Mononuclear cell (primary cell): ENCODE measurements around the gene KCND2. TPM values are rescaled to one million over a fixed set of nuclear protein-coding genes. Genes with fewer than 3 reads are reported as not detected.

Experiments used
- H3K27me3 ChIP-seq: 2 replicates; pipeline ENCODE4 v1.6.0; 2011; ENCODE audit warnings: low read length, control low read depth; ENCODE audit not compliant: insufficient read depth
- H3K4me1 ChIP-seq: 2 replicates; pipeline ENCODE4 v1.5.1; 2011; ENCODE audit warnings: mild to moderate bottlenecking, low read length, control low read depth; ENCODE audit not compliant: insufficient read depth
- H3K4me3 ChIP-seq: 2 replicates; pipeline ENCODE4 v1.5.1; 2011; ENCODE audit warnings: mild to moderate bottlenecking, low read length, moderate library complexity
- H3K9me3 ChIP-seq: 2 replicates; pipeline ENCODE4 v1.5.1; 2011; ENCODE audit warnings: low read depth, mild to moderate bottlenecking, control low read depth, low read length
- total RNA-seq: library from RNA; depleted of rRNA; stranded (reverse); fragments of >200 nt; gene quantifications from one replicate; pipeline ENCODE4 v1.2.3, GENCODE V29; 2012

The KCND2 gene
- total RNA-seq, 1 donor, result not detected

DNA sequence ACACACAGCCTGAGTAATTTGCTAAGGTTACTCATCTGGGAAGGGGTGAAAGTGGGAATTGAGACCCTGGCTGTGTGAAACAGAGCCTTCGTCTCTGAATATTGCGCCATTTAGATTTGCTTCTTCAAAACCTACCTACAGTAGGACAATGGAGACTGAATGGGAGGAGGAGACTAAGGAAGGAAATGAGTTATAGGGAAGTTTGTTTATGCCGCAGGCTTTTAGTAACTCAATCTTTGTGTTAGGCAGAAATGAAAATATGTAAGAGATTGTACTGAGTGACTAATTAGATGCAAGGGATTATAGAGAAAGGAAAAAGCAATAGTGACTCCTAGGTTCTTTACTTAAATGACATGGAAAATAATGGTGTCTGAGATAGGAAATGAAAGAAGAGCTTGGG, 80.2 kb downstream of the KCND2 start:
- Histone ChIP-seq H3K4me1 (no peaks in the 10 kb centered on the region), H3K4me3 (no peak overlapping the region), H3K27me3 (no peaks in the 10 kb centered on the region), H3K9me3 (no peaks in the 10 kb centered on the region)

GRCh38 chr7:120360918-120361317, 87.9 kb downstream of the KCND2 start:
- Histone ChIP-seq H3K4me3 (no peak overlapping the region), H3K4me1 (no peaks in the 10 kb centered on the region), H3K27me3 (no peaks in the 10 kb centered on the region), H3K9me3 (no peaks in the 10 kb centered on the region)

GRCh38 chr7:120363414-120363813, 90.4 kb downstream of the KCND2 start:
- H3K9me3 ChIP-seq, result no peaks in the 10 kb centered on the region
- no peaks in the 10 kb centered on the region for H3K27me3 ChIP-seq
- no peaks in the 10 kb centered on the region for H3K4me1 ChIP-seq
- H3K4me3 ChIP-seq, result no peak overlapping the region

- H3K9me3 ChIP-seq, result no peaks in the 10 kb centered on the region
- H3K4me1 ChIP-seq, result no peaks in the 10 kb centered on the region
- H3K4me3 ChIP-seq, result no peak overlapping the region
- H3K27me3 ChIP-seq, result no peaks in the 10 kb centered on the region
These were observed 98.0 kb downstream of the KCND2 start for GRCh38 chr7:120370954-120371353.

DNA sequence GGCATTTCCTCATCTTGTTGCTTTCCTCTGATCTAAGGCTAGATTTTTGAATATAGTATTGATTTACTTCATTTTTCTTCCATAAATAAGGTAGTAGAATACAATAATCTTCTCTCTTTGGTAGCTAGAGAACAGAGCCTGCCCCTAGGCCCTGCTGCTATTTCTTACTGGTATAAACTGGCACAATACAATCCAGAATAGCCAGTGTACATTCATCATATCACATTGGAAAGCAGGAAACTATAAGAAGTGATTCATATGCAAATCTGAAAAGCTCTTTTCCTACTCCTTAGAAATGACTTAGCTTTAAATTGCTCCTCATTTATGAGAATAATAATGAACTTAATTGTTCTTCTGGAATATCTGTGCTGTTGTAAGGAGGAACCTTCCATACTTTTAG, 100.2 kb downstream of the KCND2 start:
- H3K4me3 ChIP-seq, result no peak overlapping the region
- H3K27me3 ChIP-seq, result no peaks in the 10 kb centered on the region
- H3K9me3 ChIP-seq, result no peaks in the 10 kb centered on the region
- no peaks in the 10 kb centered on the region for H3K4me1 ChIP-seq

GRCh38 chr7:120394595-120394994, 121.6 kb downstream of the KCND2 start:
- Histone ChIP-seq H3K4me1 (no peaks in the 10 kb centered on the region), H3K27me3 (no peaks in the 10 kb centered on the region), H3K4me3 (no peak overlapping the region), H3K9me3 (no peaks in the 10 kb centered on the region)

- no peaks in the 10 kb centered on the region for H3K27me3 ChIP-seq
- no peak overlapping the region for H3K4me3 ChIP-seq
- no peaks in the 10 kb centered on the region for H3K4me1 ChIP-seq
- no peaks in the 10 kb centered on the region for H3K9me3 ChIP-seq
These were observed 122.6 kb downstream of the KCND2 start for GRCh38 chr7:120395526-120396019.

- Histone ChIP-seq H3K4me3 (no peak overlapping the region), H3K9me3 (no peaks in the 10 kb centered on the region), H3K27me3 (no peaks in the 10 kb centered on the region), H3K4me1 (no peaks in the 10 kb centered on the region)
These were observed 125.5 kb downstream of the KCND2 start for GRCh38 chr7:120398284-120399000.

DNA sequence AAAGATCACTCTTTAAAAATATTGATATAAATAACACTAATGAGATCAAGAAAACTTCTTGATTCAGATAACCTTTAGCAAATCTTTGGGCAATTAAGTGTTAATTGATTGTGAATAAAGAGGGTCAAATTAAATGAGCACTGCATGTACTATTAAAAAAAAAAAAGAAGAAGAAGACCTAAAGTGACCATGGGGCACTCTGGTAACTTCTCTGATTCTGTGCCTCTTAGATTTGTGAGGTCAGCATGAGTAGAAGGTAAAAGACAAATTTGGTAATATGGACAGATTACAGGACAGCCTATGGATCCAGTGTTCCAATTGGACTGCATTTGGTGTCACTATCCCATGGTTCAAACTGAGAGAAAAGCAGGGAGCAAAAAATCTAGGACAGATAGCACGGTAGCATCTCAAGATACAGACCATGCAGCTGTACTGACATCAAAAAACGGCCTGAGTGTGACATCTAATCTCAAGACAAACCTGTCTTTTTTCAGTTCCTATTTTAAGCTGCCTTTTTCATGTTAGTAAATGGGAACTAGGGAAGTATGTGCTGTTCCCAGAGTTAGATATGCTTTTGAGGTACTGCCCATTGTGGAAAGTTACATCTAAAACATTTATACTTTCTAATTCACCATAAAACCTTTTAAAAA, 128.0 kb downstream of the KCND2 start:
- no peaks in the 10 kb centered on the region for H3K27me3 ChIP-seq
- H3K4me3 ChIP-seq, result no peak overlapping the region
- no peaks in the 10 kb centered on the region for H3K9me3 ChIP-seq

DNA sequence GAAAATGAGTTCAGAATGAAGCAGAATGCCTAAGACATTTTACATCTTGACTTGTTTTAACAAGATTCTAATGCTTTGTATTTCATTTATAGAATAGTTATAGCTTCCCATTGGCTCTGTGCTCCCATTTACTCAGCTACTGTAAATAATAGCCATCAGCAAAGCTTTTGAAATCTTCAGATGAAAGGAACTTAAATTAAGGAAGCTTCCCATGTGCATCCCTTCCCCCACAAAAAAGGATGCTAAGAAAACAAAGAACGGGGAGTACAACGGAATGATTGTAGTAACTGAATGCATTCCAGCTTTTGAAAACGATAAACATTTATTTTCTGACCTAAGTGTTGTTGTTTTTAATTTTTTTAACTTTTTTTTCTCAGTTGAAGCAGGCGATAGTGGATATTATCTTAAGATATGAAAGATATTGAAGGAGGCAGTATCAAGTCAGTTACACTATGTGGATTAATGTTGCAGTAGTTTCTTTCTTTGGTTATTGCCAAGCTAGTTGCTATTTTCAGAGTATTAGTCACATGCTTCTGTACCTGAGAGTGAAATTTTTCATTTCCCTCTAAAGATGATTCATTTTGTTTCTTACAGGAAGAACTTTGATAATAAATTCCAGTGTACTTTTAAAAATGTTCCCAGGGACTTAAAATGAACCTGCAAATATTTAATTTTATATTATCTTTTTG, 129.2 kb downstream of the KCND2 start:
- H3K4me1 ChIP-seq, result no peaks in the 10 kb centered on the region

More for the DNA sequence above, 128.0 kb downstream of the KCND2 start:
- H3K4me1 ChIP-seq, result no peaks in the 10 kb centered on the region

DNA sequence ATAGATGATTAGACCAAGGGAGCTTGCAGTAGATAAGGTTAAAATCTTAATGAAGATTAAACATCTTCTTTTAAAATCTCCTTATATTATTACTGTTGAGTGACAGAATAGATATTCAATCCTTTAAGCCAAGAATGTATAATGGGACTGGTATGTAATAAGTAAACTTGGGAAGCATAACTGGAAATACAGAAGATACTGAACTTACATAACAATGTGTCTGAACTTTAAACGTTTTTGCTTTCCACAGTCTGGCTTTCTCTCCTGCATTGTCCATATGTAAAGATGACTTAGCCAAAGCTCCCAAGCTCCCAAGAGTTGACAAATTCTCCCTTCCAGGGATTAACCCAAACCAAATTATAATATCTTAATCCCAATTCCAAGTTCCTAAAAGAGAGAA, 129.8 kb downstream of the KCND2 start:
- no peak overlapping the region for H3K4me3 ChIP-seq
- no peaks in the 10 kb centered on the region for H3K9me3 ChIP-seq
- no peaks in the 10 kb centered on the region for H3K4me1 ChIP-seq
- no peaks in the 10 kb centered on the region for H3K27me3 ChIP-seq

More for the DNA sequence above, 129.2 kb downstream of the KCND2 start:
- Histone ChIP-seq H3K27me3 (no peaks in the 10 kb centered on the region), H3K9me3 (no peaks in the 10 kb centered on the region), H3K4me3 (no peak overlapping the region)

- Histone ChIP-seq H3K27me3 (no peaks in the 10 kb centered on the region), H3K9me3 (no peaks in the 10 kb centered on the region), H3K4me1 (no peaks in the 10 kb centered on the region), H3K4me3 (no peak overlapping the region)
These were observed 131.1 kb downstream of the KCND2 start for GRCh38 chr7:120404042-120404441.

DNA sequence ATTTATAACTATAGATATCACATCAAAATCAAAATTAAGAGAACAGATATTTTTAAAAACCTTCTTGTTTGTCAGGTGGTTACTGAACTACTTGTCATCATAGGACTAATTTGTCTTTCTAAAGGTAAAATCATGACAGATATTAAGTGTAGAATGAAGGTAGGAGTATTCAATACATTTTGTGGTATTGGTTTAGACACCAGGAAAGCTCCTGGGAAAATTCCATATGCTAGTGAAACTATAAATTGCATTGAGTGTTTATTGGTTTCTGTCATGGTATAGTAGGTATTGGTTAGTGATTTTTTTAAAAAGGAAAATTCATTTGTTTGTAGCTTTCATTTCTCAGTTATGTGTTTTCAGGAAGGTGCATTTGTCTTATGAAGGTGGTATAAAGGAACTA, 132.7 kb downstream of the KCND2 start:
- H3K27me3 ChIP-seq, result no peaks in the 10 kb centered on the region
- H3K4me3 ChIP-seq, result no peak overlapping the region
- H3K4me1 ChIP-seq, result no peaks in the 10 kb centered on the region
- H3K9me3 ChIP-seq, result no peaks in the 10 kb centered on the region

- H3K9me3 ChIP-seq, result no peaks in the 10 kb centered on the region
- H3K4me3 ChIP-seq, result no peak overlapping the region
- no peaks in the 10 kb centered on the region for H3K27me3 ChIP-seq
- no peaks in the 10 kb centered on the region for H3K4me1 ChIP-seq
These were observed 134.0 kb downstream of the KCND2 start for GRCh38 chr7:120407010-120407409.
